NB4 (cell line): Measurements from ENCODE around the gene GOLGA7B.

ENCODE experiments used
- POLR2A ChIP-seq: IDR thresholded peaks from 2 replicates; pipeline ENCODE4 v1.6.1; 2011; ENCODE audit warnings: mild to moderate bottlenecking; ENCODE audit not compliant: insufficient read length; ENCODE audit errors: extremely low read depth
- TF ChIP-seq, protein P1 (sequence below): IDR thresholded peaks from one replicate; pipeline ENCODE4 v1.5.1; 2012; ENCODE audit warnings: low read depth, low read length

GRCh38 chr10:97875391-97875790 lies 25.7 kb downstream of the GOLGA7B start:
- no peak for TF ChIP-seq POLR2A
- TF ChIP-seq, protein P1, sequence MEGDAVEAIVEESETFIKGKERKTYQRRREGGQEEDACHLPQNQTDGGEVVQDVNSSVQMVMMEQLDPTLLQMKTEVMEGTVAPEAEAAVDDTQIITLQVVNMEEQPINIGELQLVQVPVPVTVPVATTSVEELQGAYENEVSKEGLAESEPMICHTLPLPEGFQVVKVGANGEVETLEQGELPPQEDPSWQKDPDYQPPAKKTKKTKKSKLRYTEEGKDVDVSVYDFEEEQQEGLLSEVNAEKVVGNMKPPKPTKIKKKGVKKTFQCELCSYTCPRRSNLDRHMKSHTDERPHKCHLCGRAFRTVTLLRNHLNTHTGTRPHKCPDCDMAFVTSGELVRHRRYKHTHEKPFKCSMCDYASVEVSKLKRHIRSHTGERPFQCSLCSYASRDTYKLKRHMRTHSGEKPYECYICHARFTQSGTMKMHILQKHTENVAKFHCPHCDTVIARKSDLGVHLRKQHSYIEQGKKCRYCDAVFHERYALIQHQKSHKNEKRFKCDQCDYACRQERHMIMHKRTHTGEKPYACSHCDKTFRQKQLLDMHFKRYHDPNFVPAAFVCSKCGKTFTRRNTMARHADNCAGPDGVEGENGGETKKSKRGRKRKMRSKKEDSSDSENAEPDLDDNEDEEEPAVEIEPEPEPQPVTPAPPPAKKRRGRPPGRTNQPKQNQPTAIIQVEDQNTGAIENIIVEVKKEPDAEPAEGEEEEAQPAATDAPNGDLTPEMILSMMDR = no peak
